Measurements from ENCODE around the gene MCOLN2.

DNA sequence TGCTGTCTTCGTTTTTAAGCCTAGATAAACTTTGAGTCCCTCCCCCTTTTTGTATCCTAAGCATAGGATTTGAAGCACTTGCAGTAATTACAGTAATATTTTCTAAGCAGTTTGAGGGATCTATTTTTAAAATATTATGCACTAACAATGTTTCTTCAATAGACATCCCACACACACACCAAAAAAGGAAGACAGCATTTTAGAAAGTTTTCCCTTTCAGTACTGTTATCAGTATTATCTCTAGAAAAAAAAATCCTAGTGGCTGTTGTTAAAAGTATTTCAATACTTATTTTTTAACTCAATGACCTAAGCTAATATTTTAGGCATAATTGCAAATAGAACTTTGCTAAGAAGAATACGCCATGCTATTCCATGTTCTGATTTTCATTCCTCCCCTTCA is 36.3 kb upstream of the MCOLN2 start:
- TF ChIP-seq POLR2A (IDR thresholded peaks at IDR 0.05; ENCODE audit: insufficient read depth in 1 of 2, low read depth in 2 of 2, low read length in 2 of 2) (no peak), TAF1 (CRISPR knock-in tag; IDR thresholded peaks at IDR 0.05) (no peak), KMT2B (CRISPR knock-in tag; IDR thresholded peaks at IDR 0.05) (no peak), ONECUT2 (CRISPR knock-in tag; IDR thresholded peaks at IDR 0.05) (no peak)
- TF ChIP-seq, protein P1, sequence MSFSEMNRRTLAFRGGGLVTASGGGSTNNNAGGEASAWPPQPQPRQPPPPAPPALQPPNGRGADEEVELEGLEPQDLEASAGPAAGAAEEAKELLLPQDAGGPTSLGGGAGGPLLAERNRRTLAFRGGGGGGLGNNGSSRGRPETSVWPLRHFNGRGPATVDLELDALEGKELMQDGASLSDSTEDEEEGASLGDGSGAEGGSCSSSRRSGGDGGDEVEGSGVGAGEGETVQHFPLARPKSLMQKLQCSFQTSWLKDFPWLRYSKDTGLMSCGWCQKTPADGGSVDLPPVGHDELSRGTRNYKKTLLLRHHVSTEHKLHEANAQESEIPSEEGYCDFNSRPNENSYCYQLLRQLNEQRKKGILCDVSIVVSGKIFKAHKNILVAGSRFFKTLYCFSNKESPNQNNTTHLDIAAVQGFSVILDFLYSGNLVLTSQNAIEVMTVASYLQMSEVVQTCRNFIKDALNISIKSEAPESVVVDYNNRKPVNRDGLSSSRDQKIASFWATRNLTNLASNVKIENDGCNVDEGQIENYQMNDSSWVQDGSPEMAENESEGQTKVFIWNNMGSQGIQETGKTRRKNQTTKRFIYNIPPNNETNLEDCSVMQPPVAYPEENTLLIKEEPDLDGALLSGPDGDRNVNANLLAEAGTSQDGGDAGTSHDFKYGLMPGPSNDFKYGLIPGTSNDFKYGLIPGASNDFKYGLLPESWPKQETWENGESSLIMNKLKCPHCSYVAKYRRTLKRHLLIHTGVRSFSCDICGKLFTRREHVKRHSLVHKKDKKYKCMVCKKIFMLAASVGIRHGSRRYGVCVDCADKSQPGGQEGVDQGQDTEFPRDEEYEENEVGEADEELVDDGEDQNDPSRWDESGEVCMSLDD (CRISPR knock-in tag; IDR thresholded peaks at IDR 0.05; ENCODE audit: borderline replicate concordance), result no peak
- TF ChIP-seq, protein P2, sequence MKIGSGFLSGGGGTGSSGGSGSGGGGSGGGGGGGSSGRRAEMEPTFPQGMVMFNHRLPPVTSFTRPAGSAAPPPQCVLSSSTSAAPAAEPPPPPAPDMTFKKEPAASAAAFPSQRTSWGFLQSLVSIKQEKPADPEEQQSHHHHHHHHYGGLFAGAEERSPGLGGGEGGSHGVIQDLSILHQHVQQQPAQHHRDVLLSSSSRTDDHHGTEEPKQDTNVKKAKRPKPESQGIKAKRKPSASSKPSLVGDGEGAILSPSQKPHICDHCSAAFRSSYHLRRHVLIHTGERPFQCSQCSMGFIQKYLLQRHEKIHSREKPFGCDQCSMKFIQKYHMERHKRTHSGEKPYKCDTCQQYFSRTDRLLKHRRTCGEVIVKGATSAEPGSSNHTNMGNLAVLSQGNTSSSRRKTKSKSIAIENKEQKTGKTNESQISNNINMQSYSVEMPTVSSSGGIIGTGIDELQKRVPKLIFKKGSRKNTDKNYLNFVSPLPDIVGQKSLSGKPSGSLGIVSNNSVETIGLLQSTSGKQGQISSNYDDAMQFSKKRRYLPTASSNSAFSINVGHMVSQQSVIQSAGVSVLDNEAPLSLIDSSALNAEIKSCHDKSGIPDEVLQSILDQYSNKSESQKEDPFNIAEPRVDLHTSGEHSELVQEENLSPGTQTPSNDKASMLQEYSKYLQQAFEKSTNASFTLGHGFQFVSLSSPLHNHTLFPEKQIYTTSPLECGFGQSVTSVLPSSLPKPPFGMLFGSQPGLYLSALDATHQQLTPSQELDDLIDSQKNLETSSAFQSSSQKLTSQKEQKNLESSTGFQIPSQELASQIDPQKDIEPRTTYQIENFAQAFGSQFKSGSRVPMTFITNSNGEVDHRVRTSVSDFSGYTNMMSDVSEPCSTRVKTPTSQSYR (CRISPR knock-in tag; IDR thresholded peaks at IDR 0.05; ENCODE audit: borderline replicate concordance), result no peak
- TF ChIP-seq, protein P3, sequence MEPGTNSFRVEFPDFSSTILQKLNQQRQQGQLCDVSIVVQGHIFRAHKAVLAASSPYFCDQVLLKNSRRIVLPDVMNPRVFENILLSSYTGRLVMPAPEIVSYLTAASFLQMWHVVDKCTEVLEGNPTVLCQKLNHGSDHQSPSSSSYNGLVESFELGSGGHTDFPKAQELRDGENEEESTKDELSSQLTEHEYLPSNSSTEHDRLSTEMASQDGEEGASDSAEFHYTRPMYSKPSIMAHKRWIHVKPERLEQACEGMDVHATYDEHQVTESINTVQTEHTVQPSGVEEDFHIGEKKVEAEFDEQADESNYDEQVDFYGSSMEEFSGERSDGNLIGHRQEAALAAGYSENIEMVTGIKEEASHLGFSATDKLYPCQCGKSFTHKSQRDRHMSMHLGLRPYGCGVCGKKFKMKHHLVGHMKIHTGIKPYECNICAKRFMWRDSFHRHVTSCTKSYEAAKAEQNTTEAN (CRISPR knock-in tag; conservative IDR thresholded peaks at IDR 0.05), result no peak

Data from HepG2 (cell line).